ENCODE data around the gene HSBP1L1. TPM values are rescaled to one million over a fixed set of nuclear protein-coding genes. Genes with fewer than 3 reads are reported as not detected.

The HSBP1L1 gene
- total RNA-seq, 6 donors from 2014 or later, result 32.1 to 80.7 (median 43.8) TPM

GRCh38 chr18:79974025-79974654 lies 9.7 kb downstream of the HSBP1L1 start:
- peaks cover 15 to 68% (median 38%) of the 10 kb centered on the region in 4 donors for H3K36me3 ChIP-seq
- no peaks in the 10 kb centered on the region for H3K27me3 ChIP-seq
- TF ChIP-seq CTCF (IDR thresholded peaks at IDR 0.05), result no peak
- TF ChIP-seq EP300 (IDR thresholded peaks at IDR 0.05), result no peak
- no peak for TF ChIP-seq POLR2A (IDR thresholded peaks at IDR 0.05)
- no peak for TF ChIP-seq POLR2AphosphoS5 (IDR thresholded peaks at IDR 0.05)
- no peaks in the 10 kb centered on the region for H3K9me3 ChIP-seq
- H3K4me1 ChIP-seq, result no peaks in the 10 kb centered on the region
- no peak overlapping the region for H3K4me3 ChIP-seq
- DNase-seq (no peak), ATAC-seq (ENCODE audit: low FRiP score in 2 of 2) (no peak)
- WGBS, 2 donors, result 95% methylated on average over 4 of the region's 4 CpGs
- no peak overlapping the region for H3K27ac ChIP-seq

GRCh38 chr18:79975043-79975442 lies 10.6 kb downstream of the HSBP1L1 start:
- Histone ChIP-seq H3K27ac (no peak overlapping the region), H3K27me3 (no peaks in the 10 kb centered on the region), H3K9me3 (no peaks in the 10 kb centered on the region), H3K4me1 (no peaks in the 10 kb centered on the region), H3K36me3 (peaks cover 15 to 66% (median 38%) of the 10 kb centered on the region in 4 donors), H3K4me3 (no peak overlapping the region)
- WGBS, 2 donors, result 91% methylated on average over 4 of the region's 4 CpGs
- TF ChIP-seq CTCF (IDR thresholded peaks at IDR 0.05) (no peak), EP300 (IDR thresholded peaks at IDR 0.05) (no peak), POLR2AphosphoS5 (IDR thresholded peaks at IDR 0.05) (no peak), POLR2A (IDR thresholded peaks at IDR 0.05) (no peak)
- no peak for DNase-seq
- ATAC-seq (ENCODE audit: low FRiP score in 2 of 2), result no peak

- Histone ChIP-seq H3K4me1 (no peaks in the 10 kb centered on the region), H3K4me3 (no peak overlapping the region), H3K36me3 (peaks cover 10 to 55% (median 31%) of the 10 kb centered on the region in 4 donors), H3K27ac (no peak overlapping the region), H3K9me3 (no peaks in the 10 kb centered on the region), H3K27me3 (no peaks in the 10 kb centered on the region)
- ATAC-seq (ENCODE audit: low FRiP score in 2 of 2) (no peak), DNase-seq (no peak)
- TF ChIP-seq POLR2AphosphoS5 (IDR thresholded peaks at IDR 0.05) (no peak), CTCF (IDR thresholded peaks at IDR 0.05) (no peak), EP300 (IDR thresholded peaks at IDR 0.05) (no peak), POLR2A (IDR thresholded peaks at IDR 0.05) (no peak)
- 85 to 88% methylated on average over 10 to 14 of the region's 14 CpGs for WGBS, 2 donors
Measured at GRCh38 chr18:79975985-79976680, 11.7 kb downstream of the HSBP1L1 start.

GRCh38 chr18:79979843-79980242 lies 15.4 kb downstream of the HSBP1L1 start:
- 96% methylated on average over 5 of the region's 5 CpGs for WGBS, 2 donors
- Histone ChIP-seq H3K27me3 (no peaks in the 10 kb centered on the region), H3K9me3 (no peaks in the 10 kb centered on the region), H3K4me3 (no peak overlapping the region), H3K36me3 (peaks cover 0 to 26% (median 9%) of the 10 kb centered on the region in 4 donors), H3K4me1 (peaks cover 0 to 21% (median 11%) of the 10 kb centered on the region in 4 donors), H3K27ac (no peak overlapping the region)
- no peak for ATAC-seq (ENCODE audit: low FRiP score in 2 of 2)
- DNase-seq, result no peak
- TF ChIP-seq CTCF (IDR thresholded peaks at IDR 0.05) (no peak), EP300 (IDR thresholded peaks at IDR 0.05) (no peak), POLR2A (IDR thresholded peaks at IDR 0.05) (no peak), POLR2AphosphoS5 (IDR thresholded peaks at IDR 0.05) (no peak)

Measured in upper lobe of left lung (tissue), 6 donors.